ENCODE data around the gene AFM. TPM values are rescaled to one million over a fixed set of nuclear protein-coding genes. Genes with fewer than 3 reads are reported as not detected.

The AFM gene
- total and polyA plus RNA-seq, 2 of the 8 experiments (the other 6 are each of a cell fraction or from before 2014, with no cell fraction given) = not detected

DNA sequence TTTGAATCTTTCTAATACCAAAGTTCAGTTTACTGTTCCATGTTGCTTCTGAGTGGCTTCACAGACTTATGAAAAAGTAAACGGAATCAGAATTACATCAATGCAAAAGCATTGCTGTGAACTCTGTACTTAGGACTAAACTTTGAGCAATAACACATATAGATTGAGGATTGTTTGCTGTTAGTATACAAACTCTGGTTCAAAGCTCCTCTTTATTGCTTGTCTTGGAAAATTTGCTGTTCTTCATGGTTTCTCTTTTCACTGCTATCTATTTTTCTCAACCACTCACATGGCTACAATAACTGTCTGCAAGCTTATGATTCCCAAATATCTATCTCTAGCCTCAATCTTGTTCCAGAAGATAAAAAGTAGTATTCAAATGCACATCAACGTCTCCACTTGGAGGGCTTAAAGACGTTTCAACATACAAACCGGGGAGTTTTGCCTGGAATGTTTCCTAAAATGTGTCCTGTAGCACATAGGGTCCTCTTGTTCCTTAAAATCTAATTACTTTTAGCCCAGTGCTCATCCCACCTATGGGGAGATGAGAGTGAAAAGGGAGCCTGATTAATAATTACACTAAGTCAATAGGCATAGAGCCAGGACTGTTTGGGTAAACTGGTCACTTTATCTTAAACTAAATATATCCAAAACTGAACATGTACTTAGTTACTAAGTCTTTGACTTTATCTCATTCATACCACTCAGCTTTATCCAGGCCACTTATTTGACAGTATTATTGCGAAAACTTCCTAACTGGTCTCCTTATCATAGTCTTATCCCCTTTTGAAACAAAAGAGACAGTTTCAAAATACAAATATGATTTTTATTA lies 49.2 kb upstream of the AFM start:
- Histone ChIP-seq H2BK12ac (ENCODE audit: low read depth, low read length) (no peak overlapping the region), H2BK5ac (ENCODE audit: low read depth, low read length) (no peak overlapping the region), H3K4ac (replicated peaks; ENCODE audit: insufficient read length, low read depth, low read length) (no peak overlapping the region), H3K18ac (ENCODE audit: extremely low read depth, low read length) (no peak overlapping the region), H2AFZ (ENCODE audit: low read length) (no peak overlapping the region), H3K36me3 (ENCODE audit: control insufficient read depth in 2 of 4, insufficient read depth in 4 of 4, low read length in 3 of 4) (no peaks in the 10 kb centered on the region), H2BK15ac (ENCODE audit: low read length) (no peak overlapping the region), H3K79me1 (ENCODE audit: low read depth, low read length) (no peaks in the 10 kb centered on the region), H2BK20ac (ENCODE audit: low read length) (no peak overlapping the region), H3K4me3 (ENCODE audit: extremely low read depth in 1 of 4, insufficient read depth in 2 of 4, low read depth in 3 of 4, low read length in 4 of 4) (no peak overlapping the region), H3K23me2 (ENCODE audit: low read depth, low read length) (no peaks in the 10 kb centered on the region), H3K27ac (ENCODE audit: low read depth, low read length) (no peak overlapping the region), H3K4me2 (ENCODE audit: insufficient read depth in 1 of 2, low read depth in 2 of 2, low read length in 2 of 2) (no peak overlapping the region), H4K20me1 (replicated peaks in 1 of 2; ENCODE audit: control insufficient read depth in 1 of 2, insufficient read depth in 2 of 2, low read length in 2 of 2) (no peaks in the 10 kb centered on the region), H3K4me1 (replicated peaks in 1 of 4; ENCODE audit: control insufficient read depth in 3 of 4, insufficient read depth in 4 of 4, low read length in 3 of 4) (no peaks in the 10 kb centered on the region), H3K23ac (ENCODE audit: insufficient read length) (no peak overlapping the region), H4K8ac (ENCODE audit: extremely low read depth, insufficient read depth, low read length) (no peak overlapping the region), H3K9me3 (ENCODE audit: insufficient read depth in 2 of 2, low read depth in 1 of 2, low read length in 1 of 2) (no peaks in the 10 kb centered on the region), H3K56ac (replicated peaks; ENCODE audit: insufficient read length, low read depth, low read length) (no peak overlapping the region), H2AK5ac (ENCODE audit: low read depth, low read length) (no peak overlapping the region), H4K5ac (ENCODE audit: insufficient read length, low read depth, low read length) (no peak overlapping the region), H4K91ac (replicated peaks; ENCODE audit: insufficient read length, low read length) (no peak overlapping the region), H3K9ac (replicated peaks in 1 of 4; ENCODE audit: extremely low read depth in 1 of 4, low read depth in 3 of 4, low read length in 3 of 4) (no peak overlapping the region), H3K14ac (ENCODE audit: insufficient read length) (no peak overlapping the region), H3K79me2 (ENCODE audit: control insufficient read depth in 1 of 2, insufficient read depth in 2 of 2, low read length in 2 of 2) (no peaks in the 10 kb centered on the region), H2BK120ac (replicated peaks; ENCODE audit: low read depth, low read length) (no peak overlapping the region), H3K27me3 (replicated peaks in 1 of 4; ENCODE audit: control insufficient read depth in 3 of 4, extremely low read depth in 1 of 4, insufficient read depth in 3 of 4, low read length in 3 of 4) (no peaks in the 10 kb centered on the region)
- ChIA-PET POLR2A (ENCODE audit: partially characterized antibody) (no interaction called here), CTCF (ENCODE audit: partially characterized antibody) (interaction anchor here (0.5 to 6.9 kb wide), 12 partner anchors 8 to 1683 kb away, joined by 3 to 83 read pairs (median 3); no protein-coding TSS in a partner anchor)
- 87% methylated on average over 5 of the region's 5 CpGs; no CpG with 5 or more reads in 1 of the 2 experiments for WGBS, 2 experiments (ENCODE audit: extremely low coverage in 1 of 2, insufficient coverage in 1 of 2, insufficient read length in 1 of 2, insufficient replicate concordance in 2 of 2, low coverage in 1 of 2, low lambda C conversion rate in 2 of 2, missing lambda C conversion rate in 1 of 2)
- no peak for TF ChIP-seq BRCA1 (IDR thresholded peaks at IDR 0.05; ENCODE audit: low read depth, low read length)
- no peak for TF ChIP-seq BACH1 (IDR thresholded peaks at IDR 0.05; ENCODE audit: low read length)
- TF ChIP-seq CTBP2 (IDR thresholded peaks at IDR 0.05; ENCODE audit: borderline replicate concordance, insufficient read depth, insufficient read length, low read length) = no peak
- DNase-seq (ENCODE audit: low read depth in 1 of 2, low spot score in 2 of 2) (no peak), FAIRE-seq (no peak)
